H1 (cell line): Measurements from ENCODE around the gene OPCML.

Source experiments
- BRCA1 ChIP-seq: IDR thresholded peaks from 2 replicates; pipeline ENCODE4 v1.6.1; 2012; ENCODE audit warnings: low read depth, low read length, improper control_type of control experiment
- JUND ChIP-seq: IDR thresholded peaks from 2 replicates; pipeline ENCODE4 v1.6.1; 2011; ENCODE audit warnings: mild to moderate bottlenecking, improper control_type of control experiment, low read length
- RAD21 ChIP-seq, 2 experiments: IDR thresholded peaks in 1 of 2; conservative IDR thresholded peaks in 1 of 2; 2 replicates each; pipeline ENCODE4 v1.6.1; 2011; ENCODE audit warnings: low read depth in 2 of 2, low read length in 2 of 2, improper control_type of control experiment in 1 of 2, inconsistent platforms in 1 of 2, mild to moderate bottlenecking in 1 of 2, moderate library complexity in 1 of 2
- RFX5 ChIP-seq: IDR thresholded peaks from 2 replicates; pipeline ENCODE4 v1.6.1; 2011; ENCODE audit warnings: low read depth, low read length, improper control_type of control experiment, borderline replicate concordance

DNA sequence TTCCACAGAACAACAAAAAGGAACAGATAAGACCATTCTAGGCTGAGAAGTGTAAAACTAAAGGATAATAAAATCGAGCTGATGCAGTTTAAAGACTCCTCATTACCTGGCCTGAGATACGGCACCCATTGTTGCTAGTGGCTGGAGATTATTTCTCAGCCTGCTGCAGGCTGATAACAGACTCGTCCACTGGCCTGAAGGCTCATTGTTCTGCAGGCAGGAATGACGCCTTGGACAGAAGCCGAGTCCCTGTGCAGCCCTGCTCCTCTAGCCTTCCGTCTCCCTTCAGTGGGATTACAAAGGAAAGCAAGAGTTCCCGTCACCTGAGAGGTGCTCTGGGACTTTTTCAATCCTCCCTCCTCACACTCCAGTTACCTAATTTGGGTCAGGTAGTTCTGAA is 1065.3 kb downstream of the OPCML start:
- TF ChIP-seq JUND (no peak), BRCA1 (no peak), RAD21 (IDR thresholded peaks at IDR 0.05 in 1 of 2, conservative IDR thresholded peaks at IDR 0.05 in 1 of 2; ENCODE audit: low read depth in 2 of 2, low read length in 2 of 2) (no peak), RFX5 (no peak)
